Uterus (tissue), 2 donors: ENCODE data around the gene S100A13.

Source experiments
- CTCF ChIP-seq, 4 experiments: fragments of 200-600 bp in 2 of 4; fragments of 450-650 bp in 2 of 4; sonication (generic) in 2 of 4; IDR thresholded peaks; one replicate each; pipeline ENCODE4 v1.5.1; 2016 to 2019; ENCODE audit warnings: antibody characterized with exemption in 4 of 4, mild to moderate bottlenecking in 2 of 4, moderate library complexity in 1 of 4
- POLR2A ChIP-seq, 2 donors: fragments of 450-650 bp; IDR thresholded peaks; one replicate each; pipeline ENCODE4 v1.6.1; 2016; ENCODE audit warnings: antibody characterized with exemption in 2 of 2, mild to moderate bottlenecking in 1 of 2, moderate library complexity in 1 of 2

GRCh38 chr1:153631047-153632022 lies 4.0 kb upstream of the S100A13 start:
- TF ChIP-seq CTCF (IDR thresholded peaks at IDR 0.05) (no peak), POLR2A (IDR thresholded peaks at IDR 0.05) (no peak)
